DOHH2 (cell line): Measurements from ENCODE around the gene NEGR1.

Experiments
- H3F3A ChIP-seq: fragments of 200-600 bp; sonication (generic), shearing (Covaris generic); 2 replicates; pipeline ENCODE4 v1.6.0; 2016; ENCODE audit warnings: antibody characterized with exemption, mild to moderate bottlenecking; ENCODE audit not compliant: control insufficient read depth, insufficient read depth
- H3K27ac ChIP-seq: fragments of 200-600 bp; sonication (generic); 2 replicates; pipeline ENCODE4 v1.5.1; 2014; ENCODE audit warnings: low read depth, mild to moderate bottlenecking, low read length, moderate library complexity
- H3K27me3 ChIP-seq: fragments of 200-600 bp; sonication (generic); 2 replicates; pipeline ENCODE4 v1.6.1; 2014; ENCODE audit warnings: mild to moderate bottlenecking, low read length, mixed read lengths; ENCODE audit not compliant: control insufficient read depth
- H3K36me3 ChIP-seq: fragments of 200-600 bp; sonication (generic); 2 replicates; pipeline ENCODE4 v1.6.1; 2014; ENCODE audit warnings: mild to moderate bottlenecking, low read length, moderate library complexity, mixed read lengths; ENCODE audit not compliant: control insufficient read depth
- H3K4me1 ChIP-seq: fragments of 200-600 bp; sonication (generic); 2 replicates; pipeline ENCODE4 v1.6.1; 2014; ENCODE audit warnings: mild to moderate bottlenecking, low read length, mixed read lengths; ENCODE audit not compliant: control insufficient read depth
- H3K4me2 ChIP-seq: fragments of 200-600 bp; sonication (generic); 2 replicates; pipeline ENCODE4 v1.6.0; 2014; ENCODE audit warnings: mild to moderate bottlenecking, low read length, moderate library complexity
- H3K4me3 ChIP-seq: fragments of 200-600 bp; sonication (generic); 2 replicates; pipeline ENCODE4 v1.5.1; 2014; ENCODE audit warnings: mild to moderate bottlenecking, low read length, mixed read lengths
- H3K79me2 ChIP-seq: fragments of 200-600 bp; sonication (generic); 2 replicates; pipeline ENCODE4 v1.6.1; 2014; ENCODE audit warnings: mild to moderate bottlenecking, low read length, mixed read lengths; ENCODE audit not compliant: control insufficient read depth
- H3K9me2 ChIP-seq: fragments of 200-600 bp; sonication (generic); replicated peaks from 2 replicates; pipeline ENCODE4 v1.6.1; 2014; ENCODE audit warnings: mild to moderate bottlenecking, low read length, mixed read lengths; ENCODE audit not compliant: control insufficient read depth
- H3K9me3 ChIP-seq: fragments of 200-600 bp; sonication (generic); 2 replicates; pipeline ENCODE4 v1.6.1; 2014; ENCODE audit warnings: antibody characterized with exemption, low read length, mixed read lengths; ENCODE audit not compliant: control insufficient read depth, insufficient read depth
- H4K20me1 ChIP-seq: fragments of 200-600 bp; sonication (generic); 2 replicates; pipeline ENCODE4 v1.6.0; 2014; ENCODE audit warnings: low read depth, mild to moderate bottlenecking, antibody characterized with exemption, low read length, moderate library complexity; ENCODE audit not compliant: control insufficient read depth, insufficient read depth
- EZH2phosphoT487 ChIP-seq: fragments of 200-600 bp; sonication (generic); IDR thresholded peaks from 2 replicates; pipeline ENCODE4 v1.6.1; 2017; ENCODE audit warnings: borderline replicate concordance, mild to moderate bottlenecking, antibody characterized with exemption, low read length, moderate library complexity, mixed read lengths
- TF ChIP-seq, protein P1 (sequence below): fragments of 200-600 bp; sonication (generic); IDR thresholded peaks from one replicate; pipeline ENCODE4 v1.5.1; 2014; ENCODE audit warnings: antibody characterized with exemption, mild to moderate bottlenecking, low read depth, low read length; ENCODE audit not compliant: poor library complexity, severe bottlenecking

The NEGR1 gene

DNA sequence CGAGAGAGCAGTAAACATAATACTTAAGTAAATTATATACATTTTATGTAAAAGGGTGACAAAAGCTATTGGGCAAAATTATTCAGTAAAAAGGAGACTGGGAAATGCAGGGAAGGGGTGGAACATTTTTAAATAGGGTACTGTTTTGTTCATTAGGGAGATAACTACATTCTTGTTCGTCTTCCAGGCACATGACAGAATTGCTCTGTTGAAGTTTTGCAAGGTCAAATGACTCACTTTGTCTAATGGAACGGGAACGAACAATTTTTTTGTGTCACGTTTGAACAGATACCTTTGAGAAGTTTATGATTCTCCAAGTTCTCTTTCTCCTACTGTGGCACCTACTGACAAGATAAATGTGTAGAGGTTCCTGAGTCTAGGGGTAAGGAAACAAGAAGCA, 819.2 kb downstream of the NEGR1 start:
- TF ChIP-seq, protein P1, sequence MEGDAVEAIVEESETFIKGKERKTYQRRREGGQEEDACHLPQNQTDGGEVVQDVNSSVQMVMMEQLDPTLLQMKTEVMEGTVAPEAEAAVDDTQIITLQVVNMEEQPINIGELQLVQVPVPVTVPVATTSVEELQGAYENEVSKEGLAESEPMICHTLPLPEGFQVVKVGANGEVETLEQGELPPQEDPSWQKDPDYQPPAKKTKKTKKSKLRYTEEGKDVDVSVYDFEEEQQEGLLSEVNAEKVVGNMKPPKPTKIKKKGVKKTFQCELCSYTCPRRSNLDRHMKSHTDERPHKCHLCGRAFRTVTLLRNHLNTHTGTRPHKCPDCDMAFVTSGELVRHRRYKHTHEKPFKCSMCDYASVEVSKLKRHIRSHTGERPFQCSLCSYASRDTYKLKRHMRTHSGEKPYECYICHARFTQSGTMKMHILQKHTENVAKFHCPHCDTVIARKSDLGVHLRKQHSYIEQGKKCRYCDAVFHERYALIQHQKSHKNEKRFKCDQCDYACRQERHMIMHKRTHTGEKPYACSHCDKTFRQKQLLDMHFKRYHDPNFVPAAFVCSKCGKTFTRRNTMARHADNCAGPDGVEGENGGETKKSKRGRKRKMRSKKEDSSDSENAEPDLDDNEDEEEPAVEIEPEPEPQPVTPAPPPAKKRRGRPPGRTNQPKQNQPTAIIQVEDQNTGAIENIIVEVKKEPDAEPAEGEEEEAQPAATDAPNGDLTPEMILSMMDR: no peak
- TF ChIP-seq EZH2phosphoT487: no peak
- Histone ChIP-seq H3K4me1 (no peaks in the 10 kb centered on the region), H4K20me1 (no peaks in the 10 kb centered on the region), H3K27me3 (no peaks in the 10 kb centered on the region), H3K9me3 (no peaks in the 10 kb centered on the region), H3K79me2 (no peaks in the 10 kb centered on the region), H3F3A (no peaks in the 10 kb centered on the region), H3K4me3 (no peak overlapping the region), H3K4me2 (no peak overlapping the region), H3K27ac (no peak overlapping the region), H3K36me3 (no peaks in the 10 kb centered on the region), H3K9me2 (no peaks in the 10 kb centered on the region; the same call in 1 of the 2 replicates)

DNA sequence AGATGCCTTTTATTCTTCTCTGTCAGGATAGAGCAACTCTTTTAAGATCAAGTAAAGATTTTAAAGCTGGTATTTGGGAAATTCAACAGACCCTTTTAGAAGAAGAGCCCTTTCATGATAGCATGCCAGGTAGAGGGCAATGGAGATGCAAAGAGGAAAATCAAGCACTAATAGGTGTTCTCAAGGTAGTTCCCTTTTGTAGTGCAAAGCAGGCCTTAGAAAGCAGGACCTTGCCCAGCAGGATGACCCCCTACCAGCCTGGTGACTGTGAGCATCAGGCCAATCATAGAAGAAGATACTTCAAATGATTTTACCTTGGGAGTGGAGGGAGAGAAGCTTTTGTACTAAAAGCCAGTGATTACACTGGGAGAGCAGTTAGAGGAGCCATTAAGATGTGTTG, 820.1 kb downstream of the NEGR1 start:
- no peak overlapping the region for H3K27ac ChIP-seq
- H3K4me2 ChIP-seq: no peak overlapping the region
- H3K4me3 ChIP-seq: no peak overlapping the region
- TF ChIP-seq, protein P1: no peak
- H3K9me3 ChIP-seq: no peaks in the 10 kb centered on the region
- H3K4me1 ChIP-seq: no peaks in the 10 kb centered on the region
- H4K20me1 ChIP-seq: no peaks in the 10 kb centered on the region
- H3K79me2 ChIP-seq: no peaks in the 10 kb centered on the region
- no peaks in the 10 kb centered on the region for H3K36me3 ChIP-seq
- no peaks in the 10 kb centered on the region; the same call in 1 of the 2 replicates for H3K9me2 ChIP-seq
- no peaks in the 10 kb centered on the region for H3F3A ChIP-seq
- H3K27me3 ChIP-seq: no peaks in the 10 kb centered on the region

DNA sequence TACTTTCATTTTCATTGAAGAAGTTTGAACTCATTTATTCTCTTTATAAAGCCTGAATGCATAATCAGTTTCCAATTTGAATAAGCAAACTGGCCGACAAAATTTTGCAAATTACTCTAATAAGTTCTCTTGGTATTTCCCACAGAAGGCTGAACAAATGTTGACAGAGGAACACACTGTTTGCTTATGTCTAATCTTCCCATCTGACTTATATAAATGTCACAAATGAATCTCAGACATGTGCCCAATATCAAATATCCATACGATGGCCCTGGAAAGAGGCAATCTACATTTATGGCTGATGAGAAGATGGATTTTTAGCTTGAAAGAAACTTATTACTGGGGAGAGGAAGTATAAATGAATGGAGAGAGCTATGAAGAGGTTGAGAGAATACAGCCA, 820.9 kb downstream of the NEGR1 start:
- H3K27ac ChIP-seq: no peak overlapping the region
- H4K20me1 ChIP-seq: no peaks in the 10 kb centered on the region
- no peaks in the 10 kb centered on the region; the same call in 1 of the 2 replicates for H3K9me2 ChIP-seq
- no peaks in the 10 kb centered on the region for H3K27me3 ChIP-seq
- no peak overlapping the region for H3K4me3 ChIP-seq
- H3K79me2 ChIP-seq: no peaks in the 10 kb centered on the region
- no peak overlapping the region for H3K4me2 ChIP-seq
- TF ChIP-seq, protein P1: no peak
- TF ChIP-seq EZH2phosphoT487: no peak
- no peaks in the 10 kb centered on the region for H3K36me3 ChIP-seq
- no peaks in the 10 kb centered on the region for H3K4me1 ChIP-seq
- no peaks in the 10 kb centered on the region for H3F3A ChIP-seq
- H3K9me3 ChIP-seq: no peaks in the 10 kb centered on the region

DNA sequence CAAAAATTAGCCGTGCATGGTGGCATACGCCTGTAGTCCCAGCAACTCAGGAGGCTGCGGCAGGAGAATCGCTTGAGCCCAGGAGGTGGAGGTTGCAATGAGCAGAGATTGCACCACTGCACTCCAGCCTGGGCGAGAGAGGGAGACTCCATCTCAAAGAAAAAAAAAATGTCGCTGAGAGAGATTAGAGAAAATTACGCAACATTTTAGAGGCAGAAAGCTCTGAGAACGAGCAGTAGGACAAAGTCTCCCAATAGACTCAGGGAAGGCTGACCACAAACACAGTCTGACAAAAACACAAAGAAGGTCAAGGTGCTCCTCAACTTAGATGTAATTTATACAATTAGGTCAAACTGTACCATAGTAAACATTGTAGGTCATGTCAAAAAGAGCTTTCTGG, 833.9 kb downstream of the NEGR1 start:
- TF ChIP-seq, protein P1: no peak
- no peak for TF ChIP-seq EZH2phosphoT487
- H3K27me3 ChIP-seq: no peaks in the 10 kb centered on the region
- H3F3A ChIP-seq: no peaks in the 10 kb centered on the region
- H3K79me2 ChIP-seq: no peaks in the 10 kb centered on the region
- H3K9me3 ChIP-seq: no peaks in the 10 kb centered on the region
- no peaks in the 10 kb centered on the region for H3K9me2 ChIP-seq
- H3K27ac ChIP-seq: no peak overlapping the region
- no peaks in the 10 kb centered on the region for H3K4me1 ChIP-seq
- H3K4me2 ChIP-seq: no peak overlapping the region
- no peaks in the 10 kb centered on the region for H3K36me3 ChIP-seq
- H3K4me3 ChIP-seq: no peak overlapping the region
- H4K20me1 ChIP-seq: no peaks in the 10 kb centered on the region
